ENCODE measurements around the gene IL22RA2.
A peak's percentile ranks its signal among the peaks of the same experiment; 100 is the strongest.
"Not testable (repeated sequence)": the region's sequence is repeated elsewhere in the genome, so short reads cannot be mapped to it uniquely, and the experiment has no call there.

IL22RA2 gene, protein sequence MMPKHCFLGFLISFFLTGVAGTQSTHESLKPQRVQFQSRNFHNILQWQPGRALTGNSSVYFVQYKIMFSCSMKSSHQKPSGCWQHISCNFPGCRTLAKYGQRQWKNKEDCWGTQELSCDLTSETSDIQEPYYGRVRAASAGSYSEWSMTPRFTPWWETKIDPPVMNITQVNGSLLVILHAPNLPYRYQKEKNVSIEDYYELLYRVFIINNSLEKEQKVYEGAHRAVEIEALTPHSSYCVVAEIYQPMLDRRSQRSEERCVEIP

DNA sequence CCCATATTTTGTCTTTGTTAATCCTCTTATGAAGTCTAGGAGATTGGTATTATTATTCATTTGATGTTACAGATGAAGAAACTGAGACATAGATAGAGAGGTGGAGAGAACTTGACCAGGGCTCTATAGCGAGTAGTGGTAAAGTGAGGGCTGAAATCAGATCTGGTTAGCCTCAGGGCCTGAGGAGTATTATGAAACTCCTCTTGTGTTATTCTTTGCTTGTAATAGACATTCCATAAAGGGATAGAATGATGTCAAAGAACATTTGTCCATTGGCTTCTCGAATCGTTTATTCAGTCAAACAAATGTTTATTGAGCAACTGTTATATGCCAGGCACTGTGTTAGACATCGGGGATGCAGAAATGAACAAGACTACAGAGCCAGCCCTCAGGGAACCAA lies at the start of gene IL22RA2:
IL22RA2 (minus strand) TSS at position 144 of the 400 bp plus-strand sequence. CDS start 11,895 bp downstream, outside the sequence.
- no peak for DNase-seq (ENCODE audit: low read depth)

DNA sequence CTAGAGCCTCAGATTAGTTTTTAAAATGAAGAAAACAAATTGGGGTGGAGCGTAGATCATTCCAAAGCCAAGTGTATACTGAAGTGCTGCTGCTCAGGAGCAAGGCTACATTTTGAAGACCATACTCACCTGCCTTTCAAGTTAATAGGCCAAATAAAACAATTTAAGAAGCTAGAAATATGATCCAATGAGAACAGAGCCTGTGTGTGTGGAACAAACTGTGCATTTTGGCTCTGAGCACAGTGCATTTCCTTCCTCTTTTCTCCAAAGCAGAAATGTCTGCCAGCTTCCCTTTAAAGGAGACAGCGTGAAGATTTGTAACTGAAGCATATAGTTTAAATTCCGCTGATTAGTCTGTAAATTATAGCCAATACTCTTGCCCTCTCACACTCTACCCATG lies 48.9 kb upstream of the IL22RA2 start:
- DNase-seq (ENCODE audit: low read depth), result no peak

DNA sequence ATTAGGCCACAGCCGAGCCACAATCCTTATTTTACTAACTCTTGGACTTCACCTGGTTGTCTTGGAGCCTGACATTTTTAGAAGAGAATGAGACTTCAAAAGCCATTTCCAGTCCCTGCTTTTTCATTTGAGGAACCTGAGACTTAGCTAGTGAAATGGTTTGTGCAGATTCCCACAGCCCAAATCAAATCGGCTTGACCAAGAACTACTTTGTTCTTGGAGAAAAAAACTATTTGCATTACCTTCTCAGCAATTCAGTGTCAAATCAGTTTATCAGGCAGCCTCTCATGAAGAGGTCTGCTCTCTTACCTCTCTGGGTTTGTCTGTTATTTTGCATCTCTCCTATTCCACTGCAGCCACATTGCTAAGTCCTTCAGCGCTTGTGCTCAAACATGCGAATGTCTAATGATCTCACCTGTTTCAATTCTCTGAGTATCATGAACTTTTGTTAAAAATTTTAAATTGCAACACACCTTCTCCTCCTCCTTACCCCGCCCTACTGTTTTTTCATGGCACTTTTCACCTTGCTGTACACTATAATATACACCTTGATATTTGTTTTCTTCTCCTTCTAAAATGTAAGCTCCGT lies 46.3 kb upstream of the IL22RA2 start:
- DNase-seq (ENCODE audit: low read depth), result no peak

DNA sequence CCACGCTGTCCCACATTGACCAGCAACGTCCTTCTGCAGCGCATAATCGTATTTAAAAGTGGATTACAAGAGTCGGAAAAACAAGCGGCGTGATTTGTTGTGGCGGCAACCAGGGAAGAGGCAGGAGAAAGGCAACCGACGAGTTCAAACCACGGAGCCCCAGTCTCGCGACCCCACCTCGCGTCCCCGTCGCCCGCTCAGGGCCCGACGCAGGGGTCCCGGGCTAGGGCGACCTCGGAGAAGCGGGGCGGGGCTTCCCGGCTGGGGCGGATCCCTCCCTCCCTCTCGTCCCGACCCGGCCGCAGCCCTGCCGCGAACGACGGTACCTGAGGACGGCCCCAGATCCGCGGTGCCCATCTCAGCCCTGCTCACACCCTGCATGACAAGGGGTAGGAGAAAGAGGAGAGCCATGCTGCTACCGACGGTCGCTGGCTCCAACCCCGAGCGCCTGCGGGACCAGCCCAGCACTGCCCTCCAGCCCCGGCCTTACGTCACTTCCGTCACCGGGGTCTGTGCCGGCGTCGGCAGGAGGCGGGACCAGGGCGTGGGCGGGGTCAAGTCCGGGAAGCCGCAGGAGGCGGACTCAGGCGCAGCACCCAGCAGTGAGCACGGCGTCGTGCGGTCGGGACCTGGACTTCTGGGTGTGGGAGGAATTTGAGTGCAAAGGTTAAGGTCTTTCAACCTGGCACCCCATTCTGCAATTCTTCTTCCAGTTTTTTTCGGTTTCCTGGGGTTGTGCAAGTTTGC lies 45.6 kb upstream of the IL22RA2 start, which contains the start of gene IFNGR1:
IFNGR1 (minus strand) TSS at position 469 of the 747 bp plus-strand sequence; CDS start at position 411, 58 bp downstream.
- DNase-seq (ENCODE audit: low read depth), result peak; percentile 93

DNA sequence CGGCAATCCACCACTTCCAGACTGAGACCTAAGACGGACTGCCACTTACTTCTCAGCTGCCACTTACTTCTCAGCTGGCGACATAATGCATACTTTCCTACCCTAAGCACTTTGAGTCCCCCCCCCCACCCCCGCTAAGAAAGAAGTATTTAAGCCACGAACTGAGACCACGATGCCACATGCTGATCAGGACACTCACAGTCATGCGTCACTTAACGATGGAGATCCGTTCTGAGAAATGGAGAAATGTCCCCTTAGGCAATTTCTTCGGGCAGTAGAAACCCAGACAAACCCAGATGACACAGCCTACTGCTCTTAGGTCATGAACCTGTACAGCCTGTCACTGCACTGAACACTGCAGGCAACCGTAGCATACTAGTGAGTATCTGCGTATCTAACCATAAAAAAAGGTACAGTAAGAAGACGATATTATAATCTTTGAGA lies 45.1 kb upstream of the IL22RA2 start:
- DNase-seq (ENCODE audit: low read depth), result peak; percentile 94

DNA sequence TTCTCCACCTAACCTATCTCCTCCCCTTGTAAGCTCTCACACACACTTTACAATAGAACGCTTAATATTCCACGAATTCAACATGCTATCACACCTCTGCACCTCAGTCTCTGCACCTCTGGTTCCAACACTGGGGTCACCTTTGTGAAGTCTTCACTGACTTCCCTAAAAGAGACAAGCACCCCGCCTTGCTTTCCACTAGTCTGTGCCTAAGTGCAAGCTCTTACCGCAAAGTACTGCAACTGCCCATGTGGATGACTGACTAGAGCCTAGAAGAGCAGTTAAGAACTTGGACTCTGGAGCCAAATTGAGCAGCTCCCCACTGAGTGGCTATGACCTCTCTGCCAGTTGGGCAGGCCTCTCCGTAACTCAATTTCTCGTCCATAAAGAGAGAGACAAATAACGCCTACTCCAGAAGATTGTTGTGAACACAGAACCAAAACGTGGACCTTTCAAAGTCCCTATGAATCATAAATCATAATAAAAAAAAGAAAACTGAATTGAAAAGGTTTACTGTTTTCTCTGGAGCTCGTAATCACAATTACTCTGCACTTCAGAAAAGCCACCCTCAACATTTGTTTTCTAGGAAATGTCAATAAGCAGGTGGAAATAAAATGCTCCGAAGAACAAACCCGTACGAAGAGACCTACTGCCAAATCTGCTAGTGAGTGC lies 44.5 kb upstream of the IL22RA2 start:
- DNase-seq (ENCODE audit: low read depth), result peak; percentile 54

DNA sequence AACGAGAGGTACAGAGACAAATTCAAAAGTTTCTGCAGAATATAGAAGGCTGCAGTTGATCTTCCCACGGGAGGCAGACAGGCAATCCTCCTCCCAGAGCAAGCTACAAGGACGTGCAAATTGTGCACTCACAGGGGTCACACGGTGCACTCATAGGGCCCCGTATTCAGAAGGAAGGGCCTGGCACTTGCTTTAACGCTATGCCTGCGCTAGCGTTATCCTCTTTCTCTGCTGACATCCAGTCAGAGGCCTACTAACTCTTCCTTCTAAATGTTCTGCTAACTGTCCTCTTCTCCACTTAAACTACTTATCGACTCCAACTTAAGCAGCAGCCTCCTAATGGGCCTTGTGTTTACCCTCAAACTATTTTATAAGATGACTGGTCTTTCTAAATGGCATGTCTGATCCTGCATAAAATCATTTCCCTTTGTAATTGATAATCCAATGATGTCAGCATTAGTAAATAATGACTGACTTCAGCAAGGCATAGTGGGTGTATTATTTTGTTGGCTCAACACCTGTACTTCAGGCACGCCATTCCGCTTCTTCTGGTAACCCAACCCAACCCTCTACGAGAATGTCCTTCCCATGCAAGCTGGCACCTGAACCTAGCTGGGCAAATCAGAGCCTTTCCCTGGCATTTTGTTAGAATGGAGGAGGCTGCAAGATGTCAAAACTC lies 43.6 kb upstream of the IL22RA2 start:
- no peak for DNase-seq (ENCODE audit: low read depth)

DNA sequence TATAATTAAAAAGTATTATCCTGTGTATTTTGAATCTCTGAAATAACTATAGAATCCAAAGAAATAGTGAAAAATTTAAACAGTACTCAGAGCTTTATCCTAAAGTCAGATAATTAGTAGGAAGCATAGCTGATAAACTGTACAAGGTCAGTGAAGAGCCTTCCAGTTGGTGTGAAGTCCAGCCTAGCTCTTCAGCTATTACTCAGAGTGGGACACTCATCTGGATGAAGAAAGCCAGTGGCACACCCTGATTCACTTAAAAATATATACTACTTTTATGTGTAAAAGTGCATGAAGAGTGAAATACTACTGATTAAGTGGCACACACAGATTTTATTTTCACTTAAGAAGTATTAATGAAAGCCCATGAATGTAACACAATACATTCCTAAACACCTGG lies 42.7 kb upstream of the IL22RA2 start:
- DNase-seq (ENCODE audit: low read depth), result peak; percentile 34

DNA sequence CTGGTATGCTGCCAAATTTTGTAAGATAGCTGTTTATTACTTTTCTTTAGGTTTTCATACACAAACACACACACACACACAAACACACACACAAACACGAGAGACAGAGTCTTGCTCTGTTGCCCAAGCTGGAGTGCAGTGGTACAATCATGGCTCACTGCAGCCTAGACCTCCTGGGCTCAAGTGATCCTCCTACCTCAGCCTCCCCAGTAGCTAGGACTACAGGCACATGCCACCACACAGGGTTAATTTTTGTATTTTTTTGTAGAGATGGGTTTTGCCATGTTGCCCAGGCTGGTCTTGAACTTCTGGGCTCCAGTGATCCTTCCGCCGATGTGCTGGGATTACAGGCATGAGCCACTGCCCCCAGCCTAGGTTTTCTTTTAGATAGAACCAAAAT lies 42.2 kb upstream of the IL22RA2 start:
- not testable (repeated sequence) for DNase-seq (ENCODE audit: low read depth)

DNA sequence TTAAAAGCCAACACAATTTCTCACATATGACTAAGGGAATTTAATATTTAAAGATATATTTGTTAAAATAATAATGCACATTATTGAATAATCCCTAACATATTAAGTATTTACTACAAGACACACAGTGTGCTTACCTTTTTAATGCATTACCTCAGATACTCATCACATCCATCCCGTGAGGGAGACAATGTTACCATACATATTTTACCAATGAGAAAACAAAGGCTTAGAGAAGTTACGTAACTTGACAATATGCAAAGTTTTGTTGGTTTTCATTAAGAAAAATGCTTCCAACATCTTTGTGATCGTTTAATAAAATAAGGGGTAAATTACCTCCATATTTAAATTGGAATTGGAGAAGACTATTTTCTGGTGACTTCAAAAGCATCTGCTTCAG lies 41.5 kb upstream of the IL22RA2 start:
- peak; percentile 25 for DNase-seq (ENCODE audit: low read depth)

DNA sequence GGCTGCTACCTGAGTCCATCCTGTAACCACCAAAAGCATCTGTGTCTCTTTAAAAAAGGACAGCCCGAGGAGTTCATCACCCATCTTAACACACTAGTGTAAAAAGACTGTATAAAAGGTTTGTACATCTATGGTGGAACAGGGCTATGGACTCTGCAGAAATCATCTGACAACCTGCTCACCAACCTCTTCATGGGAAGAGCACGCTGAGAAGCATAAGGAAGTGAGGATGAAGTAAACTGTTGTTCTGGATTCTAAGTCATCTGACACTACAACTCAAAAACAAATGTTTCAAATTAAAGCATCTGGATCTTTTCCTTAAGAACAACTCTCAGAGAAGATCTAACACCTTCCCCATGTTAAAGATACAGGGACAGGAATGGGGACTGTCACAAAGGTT lies 40.4 kb upstream of the IL22RA2 start:
- DNase-seq (ENCODE audit: low read depth), result no peak

DNA sequence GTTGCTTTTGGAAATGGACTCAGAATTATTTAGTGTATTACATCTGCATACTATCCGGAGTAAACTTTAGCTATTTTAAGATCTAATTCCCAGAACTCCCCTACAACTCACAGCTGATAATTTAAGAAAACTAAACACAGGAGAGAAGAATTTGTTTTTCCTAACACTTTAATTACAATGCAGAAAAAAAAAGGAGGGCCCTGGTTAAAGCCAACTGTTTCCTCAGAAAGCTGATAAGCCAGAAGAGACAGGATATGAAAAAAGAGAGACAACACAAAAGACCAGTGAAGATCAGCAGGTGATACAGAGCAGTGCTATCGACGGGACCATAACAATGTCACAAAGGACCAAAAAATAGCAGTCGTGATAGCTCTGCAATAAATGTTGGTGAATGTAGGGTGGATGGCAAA lies 39.9 kb upstream of the IL22RA2 start:
- no peak for DNase-seq (ENCODE audit: low read depth)

DNA sequence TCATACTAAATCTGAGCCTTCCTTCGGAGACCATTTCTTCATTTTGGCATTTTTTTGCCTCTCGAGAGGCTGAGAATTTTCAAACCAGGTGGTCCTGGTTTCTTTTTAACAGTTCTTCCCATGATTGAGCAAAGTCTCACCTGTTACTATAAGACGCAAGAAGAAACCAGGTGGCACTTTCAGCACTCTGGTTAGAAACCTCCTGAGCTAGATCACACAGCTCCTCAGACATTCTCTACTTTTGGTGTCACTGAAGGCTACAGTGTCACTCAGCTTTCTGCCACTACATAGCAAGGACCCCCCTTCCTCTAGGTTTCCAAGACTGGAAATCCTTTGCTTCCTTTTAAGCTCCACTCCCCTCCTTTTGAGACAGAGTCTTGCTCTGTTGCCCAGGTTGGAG lies 38.5 kb upstream of the IL22RA2 start:
- no peak for DNase-seq (ENCODE audit: low read depth)

DNA sequence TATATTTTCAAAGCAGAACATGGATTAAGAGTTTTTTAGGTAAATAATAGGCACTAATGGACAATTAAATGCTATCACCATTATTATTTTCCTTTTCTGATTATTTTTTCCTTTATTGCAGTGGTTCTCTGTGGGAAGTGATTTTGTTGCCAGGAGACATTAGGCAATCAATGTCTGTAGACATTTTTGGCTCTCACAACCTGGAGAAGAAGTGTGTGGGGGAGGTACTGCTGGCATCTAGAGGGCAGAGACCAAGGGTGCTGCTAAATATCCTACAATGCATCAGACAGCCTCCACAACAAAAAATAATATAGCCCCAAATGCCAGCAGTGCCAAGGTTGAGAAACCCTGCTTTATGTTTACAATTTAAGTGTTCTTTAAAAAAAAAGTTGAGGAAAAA lies 37.5 kb upstream of the IL22RA2 start:
- no peak for DNase-seq (ENCODE audit: low read depth)

DNA sequence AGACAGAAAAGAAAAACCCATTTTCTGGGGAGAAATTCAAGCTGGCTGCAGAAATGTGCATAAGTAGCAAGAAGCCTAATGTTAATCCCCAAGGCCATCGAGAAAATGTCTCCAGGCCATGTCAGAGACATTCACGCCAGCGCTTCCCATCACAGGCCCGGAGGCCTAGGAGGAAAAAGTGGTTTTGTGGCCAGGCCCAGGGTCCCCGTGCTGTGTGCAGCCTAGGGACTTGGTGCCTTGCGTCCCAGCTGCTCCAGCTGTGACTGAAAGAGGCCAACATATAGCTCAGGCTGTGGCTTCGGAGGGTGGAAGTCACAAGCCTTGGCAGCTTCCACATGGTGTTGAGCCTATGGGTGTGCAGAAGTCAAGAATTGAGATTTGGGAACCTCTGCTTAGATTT lies 34.8 kb upstream of the IL22RA2 start:
- no peak for DNase-seq (ENCODE audit: low read depth)

DNA sequence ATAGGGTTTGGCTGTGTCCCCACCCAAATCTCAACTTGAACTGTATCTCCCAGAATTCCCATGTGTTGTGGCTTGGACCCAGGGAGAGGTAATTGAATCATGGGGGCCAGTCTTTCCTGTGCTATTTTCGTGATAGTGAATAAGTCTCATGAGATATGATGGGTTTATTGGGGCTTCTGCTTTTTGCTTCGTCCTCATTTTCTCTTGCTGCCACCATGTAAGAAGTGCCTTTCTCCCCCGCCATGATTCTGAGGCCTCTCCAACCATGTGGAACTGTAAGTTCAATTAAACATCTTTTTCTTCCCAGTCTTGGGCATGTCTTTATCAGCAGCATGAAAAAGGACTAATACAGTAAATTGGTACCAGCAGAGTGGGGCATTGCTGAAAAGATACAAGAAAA lies 34.0 kb upstream of the IL22RA2 start:
- not testable (repeated sequence) for DNase-seq (ENCODE audit: low read depth)

DNA sequence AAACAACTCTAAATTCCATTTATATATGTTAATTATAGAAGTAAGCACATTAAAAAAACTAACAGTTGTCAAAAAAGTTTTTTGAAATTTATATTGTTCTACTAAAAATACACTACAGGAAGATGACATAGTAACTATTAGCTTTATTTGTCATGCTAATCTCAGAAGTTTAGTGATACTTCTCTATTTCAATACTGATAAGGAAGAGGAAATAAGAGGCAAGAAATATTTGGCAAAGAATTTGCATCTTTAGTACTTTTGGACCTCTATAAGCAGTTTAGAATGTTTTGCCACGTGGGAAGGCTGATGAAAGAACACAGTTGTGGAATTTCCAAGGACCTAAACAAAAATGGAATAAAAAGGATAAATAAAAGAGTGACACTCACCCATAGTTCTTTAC lies 33.1 kb upstream of the IL22RA2 start:
- DNase-seq (ENCODE audit: low read depth), result no peak

DNA sequence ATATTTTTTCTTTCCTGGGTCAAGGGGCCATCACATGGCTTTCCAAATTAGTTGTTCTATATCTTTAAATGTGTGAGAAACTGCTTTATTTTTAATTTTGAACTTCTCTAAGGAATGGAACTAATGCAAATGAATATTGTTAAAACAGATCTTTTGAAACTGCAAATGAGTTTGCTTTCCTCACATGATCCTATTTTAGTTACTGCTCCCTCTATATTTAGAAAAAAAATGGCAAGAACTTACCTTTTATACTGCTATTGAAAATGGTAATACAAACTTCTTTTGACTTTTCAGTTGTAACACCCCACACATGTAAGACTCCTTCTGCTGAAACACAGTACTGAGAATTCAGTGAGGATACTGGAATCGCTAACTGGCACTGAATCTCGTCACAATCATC lies 29.8 kb upstream of the IL22RA2 start:
- DNase-seq (ENCODE audit: low read depth), result no peak

DNA sequence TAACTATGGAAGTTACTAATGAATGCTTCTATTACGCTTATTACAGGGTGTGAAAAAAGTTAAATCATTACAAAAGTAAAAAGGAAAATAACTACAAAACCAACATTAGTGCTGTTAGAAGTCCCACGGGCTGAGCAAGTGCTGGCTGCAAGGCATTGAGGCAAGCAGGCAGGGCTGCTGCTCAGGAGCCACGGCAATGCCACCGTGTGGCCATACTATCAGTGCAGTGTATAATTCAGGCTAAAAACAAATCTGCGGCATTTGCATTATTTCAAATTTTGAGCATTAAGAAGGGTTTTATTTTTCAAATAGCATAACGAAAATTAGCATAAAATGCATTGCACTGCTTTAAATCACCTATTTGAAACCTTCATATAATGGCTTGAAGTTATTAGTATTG lies 28.6 kb upstream of the IL22RA2 start:
- peak; percentile 16 for DNase-seq (ENCODE audit: low read depth)

DNA sequence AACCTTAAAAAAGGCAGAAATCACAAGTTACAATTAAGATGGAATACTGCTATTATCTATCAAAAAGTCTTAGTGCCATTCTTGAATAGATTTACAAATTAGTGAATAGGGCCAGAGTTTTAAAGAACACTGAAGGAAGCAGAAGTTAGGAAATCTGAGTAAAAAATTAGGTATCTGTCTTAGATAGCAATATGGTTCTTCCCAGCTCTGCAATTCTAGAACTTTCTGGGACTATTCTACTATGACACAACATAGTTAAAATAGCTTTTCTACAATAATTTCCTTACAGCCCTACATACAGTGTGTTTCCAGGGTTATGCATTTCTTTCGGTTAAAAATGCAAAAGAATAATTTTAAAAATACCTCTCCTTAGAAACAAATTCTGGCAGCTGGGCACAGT lies 27.6 kb upstream of the IL22RA2 start:
- DNase-seq (ENCODE audit: low read depth), result no peak

DNA sequence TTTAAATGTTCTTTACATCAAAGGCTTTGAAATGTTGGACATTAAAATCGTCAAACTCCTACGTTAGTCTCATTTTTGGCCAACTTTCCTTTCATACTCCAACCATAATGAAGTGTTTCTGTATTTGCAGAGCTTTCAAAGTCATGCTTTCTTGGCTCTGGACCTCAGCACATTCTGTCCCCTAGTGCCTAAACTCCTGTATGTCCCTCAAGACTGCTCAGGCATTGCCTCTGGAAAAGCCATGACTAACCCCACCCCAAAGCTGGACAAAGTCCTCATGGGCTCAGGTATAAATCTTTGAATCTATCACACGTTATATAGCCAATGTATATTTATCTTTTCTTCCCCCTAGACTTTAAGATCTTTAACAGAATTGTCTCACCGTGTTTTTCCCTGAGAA lies 26.8 kb upstream of the IL22RA2 start:
- DNase-seq (ENCODE audit: low read depth), result no peak

Data from EH (cell line).